Activated T-cell treated with anti-CD3 and anti-CD28 coated beads, Interleukin-2, amount 50 U/mL, for 1 hour (primary cell): Measurements from ENCODE around the gene NRG3.

Experiments used
- DNase-seq: peaks from one replicate; pipeline ENCODE4 v3.0.0-alpha.2; 2020

Gene NRG3

DNA sequence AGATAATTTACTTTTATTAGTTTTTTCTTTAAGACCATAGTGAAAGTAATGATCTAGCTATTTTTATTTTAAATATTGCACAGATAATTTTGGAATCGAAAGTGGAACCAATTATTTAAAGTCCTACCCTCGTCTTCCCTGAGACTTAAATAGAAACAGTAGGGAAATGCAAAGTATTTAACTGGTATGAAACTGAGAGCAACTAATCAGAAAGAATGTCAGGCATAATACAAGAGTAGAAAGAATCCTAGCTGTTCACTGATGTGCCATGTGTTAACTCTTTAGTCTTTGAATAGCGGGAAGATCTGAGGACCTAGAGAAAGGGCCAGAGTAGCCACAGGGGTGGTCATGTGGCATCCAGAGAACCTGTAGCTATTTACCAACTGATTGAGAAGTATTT lies 630.0 kb downstream of the NRG3 start:
- no peak for DNase-seq

DNA sequence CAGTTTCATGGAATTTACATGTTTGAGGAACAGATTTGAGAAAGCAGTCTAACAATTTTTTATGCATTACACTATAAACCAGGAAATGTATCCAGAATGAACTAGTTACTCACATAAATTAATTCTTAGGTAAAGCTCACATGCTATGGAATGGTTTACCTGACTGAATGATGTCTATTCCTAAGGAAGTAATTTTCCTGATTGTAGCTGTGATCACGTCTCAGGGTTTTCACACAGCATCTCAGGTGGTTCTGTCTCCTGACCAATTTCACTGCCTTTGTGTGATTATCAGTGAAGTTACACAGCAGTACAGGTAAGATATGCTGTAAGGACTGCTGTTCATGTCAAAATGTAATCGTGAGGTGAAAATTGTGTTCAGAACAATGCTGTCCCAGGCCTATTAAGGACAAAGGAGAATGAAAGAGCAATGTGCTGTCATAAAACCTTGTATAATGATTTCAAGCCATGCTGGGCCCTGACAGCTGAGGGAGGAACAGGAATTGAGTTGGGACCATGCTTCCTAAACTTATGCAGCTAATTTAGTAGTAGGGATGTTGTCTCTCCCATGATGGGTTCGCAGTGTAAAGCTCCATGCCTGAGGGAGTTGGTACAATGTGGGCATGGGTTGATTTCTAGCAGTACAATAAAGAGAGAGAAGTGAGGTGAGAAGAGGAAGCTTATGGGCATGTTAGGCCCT lies 631.8 kb downstream of the NRG3 start:
- DNase-seq, result no peak

DNA sequence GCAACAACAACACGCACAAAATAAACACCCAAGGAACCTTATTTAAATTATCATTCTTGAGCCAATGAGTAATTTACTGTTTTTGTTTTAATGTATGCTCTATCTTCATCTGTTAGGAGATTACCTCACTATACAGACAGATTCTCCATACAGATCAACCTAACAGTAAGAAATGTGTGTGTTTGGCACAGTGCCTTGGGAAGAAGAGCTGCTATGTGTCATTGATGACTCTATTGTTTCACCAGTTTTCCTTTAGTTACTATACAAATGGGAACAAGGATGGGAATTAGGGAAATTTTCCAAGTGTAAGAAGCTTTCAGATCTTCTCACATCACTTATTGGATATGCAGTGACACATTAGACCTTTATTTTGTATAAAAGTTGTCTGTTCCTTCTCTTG lies 640.3 kb downstream of the NRG3 start:
- DNase-seq, result no peak

GRCh38 chr10:82529062-82529461 lies 654.1 kb downstream of the NRG3 start:
- DNase-seq, result no peak

DNA sequence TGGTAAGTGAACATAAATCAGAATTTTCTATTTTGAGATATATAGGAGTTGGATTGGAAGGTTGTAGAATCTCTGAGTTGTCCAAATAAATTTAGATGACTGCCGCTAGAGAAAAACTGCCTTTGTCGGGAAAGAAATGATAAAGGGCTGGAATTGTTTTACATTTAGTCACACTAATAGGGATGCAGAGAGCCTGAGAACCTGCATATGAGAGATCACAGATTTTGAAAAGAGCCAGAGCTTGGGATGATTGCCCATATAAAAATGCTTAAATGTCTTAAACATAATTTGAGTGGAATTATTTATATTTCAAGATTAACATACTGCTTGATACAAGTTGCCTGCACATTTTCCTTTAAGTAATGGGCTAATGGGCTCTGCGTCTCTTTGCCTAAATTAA lies 660.5 kb downstream of the NRG3 start:
- DNase-seq, result no peak

DNA sequence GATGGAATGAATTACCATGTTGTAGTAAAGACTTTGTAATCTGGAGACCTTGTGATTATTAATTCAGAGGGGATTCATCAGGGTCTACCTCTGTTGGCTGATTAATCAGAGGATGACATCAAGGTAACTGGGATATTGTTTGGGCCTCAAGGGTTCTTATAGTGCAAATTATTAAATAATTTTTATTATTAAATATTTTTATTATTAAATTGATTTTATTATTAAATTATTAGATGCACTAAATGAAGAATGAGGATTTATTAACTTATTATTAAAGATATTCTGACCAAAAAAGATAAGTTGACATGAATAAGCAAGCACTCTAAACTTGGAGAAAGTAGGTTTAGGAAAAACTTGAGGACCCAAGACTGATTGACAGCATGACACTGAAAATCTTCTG lies 661.7 kb downstream of the NRG3 start:
- DNase-seq, result no peak

- no peak for DNase-seq
Observed at GRCh38 chr10:82538272-82538671, 663.3 kb downstream of the NRG3 start.

DNA sequence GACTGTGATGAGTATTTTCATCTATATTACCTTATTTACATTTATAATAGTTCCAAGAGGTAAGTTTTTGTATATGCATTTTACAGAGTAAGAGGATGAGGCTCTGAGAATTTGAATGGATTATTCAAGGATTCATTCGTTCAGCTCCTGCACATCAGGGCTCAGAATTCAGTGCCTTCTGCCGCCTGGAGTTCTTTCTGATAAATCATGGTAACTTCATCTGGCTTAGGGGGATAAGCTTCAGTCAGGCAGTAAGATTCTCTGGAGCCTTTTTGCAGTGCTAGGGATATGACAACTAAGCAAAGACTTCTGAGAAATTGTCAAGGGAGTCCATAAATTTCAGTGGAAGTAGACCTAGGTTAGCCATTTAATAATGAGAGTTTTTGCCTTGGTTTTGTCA lies 668.6 kb downstream of the NRG3 start:
- no peak for DNase-seq

DNA sequence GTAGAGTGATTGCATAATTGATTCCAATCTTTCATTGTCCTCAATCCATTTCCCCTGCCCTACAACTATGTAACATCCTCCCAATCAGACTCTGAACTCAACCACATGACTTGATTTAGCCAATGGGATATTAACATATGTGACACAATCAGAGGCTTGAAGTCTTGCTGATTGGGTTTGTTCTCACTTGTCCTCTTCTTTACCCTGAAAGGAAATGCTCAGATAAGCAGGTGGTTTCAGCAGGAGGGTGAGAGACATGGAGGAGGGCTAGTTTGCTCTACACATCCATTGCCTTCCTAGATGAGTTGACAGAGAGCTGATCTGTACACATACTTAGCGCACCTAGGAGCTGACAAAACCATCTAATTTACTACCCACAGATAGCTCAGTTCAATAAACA lies 669.4 kb downstream of the NRG3 start:
- DNase-seq, result no peak

DNA sequence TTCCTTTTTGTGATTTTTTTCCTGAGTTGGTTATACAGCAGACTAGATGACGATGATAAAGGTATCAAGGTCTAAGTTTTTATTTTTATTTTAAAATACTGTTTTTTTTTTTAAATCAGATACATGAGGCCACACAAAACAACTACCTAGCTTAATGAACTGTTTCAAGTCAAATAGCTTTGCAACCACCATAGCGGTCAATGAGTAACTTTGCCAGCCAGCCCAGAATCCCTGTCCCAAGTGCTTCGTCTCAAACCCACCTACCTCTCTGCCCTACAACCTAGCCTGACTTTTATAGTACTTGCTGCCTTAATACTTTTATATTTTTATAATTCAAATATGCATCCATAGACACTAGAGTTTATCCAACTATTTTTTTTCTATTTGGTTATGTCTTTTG lies 676.5 kb downstream of the NRG3 start:
- DNase-seq, result no peak

DNA sequence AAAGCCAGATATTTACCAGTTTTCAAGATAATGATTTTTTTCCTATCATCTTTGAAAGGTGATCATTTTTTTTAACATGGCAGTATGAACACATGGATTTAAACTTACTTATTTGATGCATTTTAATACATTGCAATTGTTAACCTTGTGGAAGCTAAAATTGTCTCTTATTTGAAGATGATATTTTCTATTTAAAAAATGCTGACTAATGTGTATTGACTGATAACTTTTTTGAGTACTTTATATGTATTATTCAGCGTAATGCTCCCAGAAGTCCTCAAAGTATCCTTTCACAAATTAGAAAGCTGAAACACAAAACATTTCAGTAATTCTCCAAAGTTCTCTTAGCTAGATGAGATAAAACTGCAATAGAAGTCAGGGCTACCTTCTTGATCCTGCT lies 677.3 kb downstream of the NRG3 start:
- DNase-seq, result no peak

- DNase-seq, result no peak
Observed at GRCh38 chr10:82554381-82554780, 679.4 kb downstream of the NRG3 start.

DNA sequence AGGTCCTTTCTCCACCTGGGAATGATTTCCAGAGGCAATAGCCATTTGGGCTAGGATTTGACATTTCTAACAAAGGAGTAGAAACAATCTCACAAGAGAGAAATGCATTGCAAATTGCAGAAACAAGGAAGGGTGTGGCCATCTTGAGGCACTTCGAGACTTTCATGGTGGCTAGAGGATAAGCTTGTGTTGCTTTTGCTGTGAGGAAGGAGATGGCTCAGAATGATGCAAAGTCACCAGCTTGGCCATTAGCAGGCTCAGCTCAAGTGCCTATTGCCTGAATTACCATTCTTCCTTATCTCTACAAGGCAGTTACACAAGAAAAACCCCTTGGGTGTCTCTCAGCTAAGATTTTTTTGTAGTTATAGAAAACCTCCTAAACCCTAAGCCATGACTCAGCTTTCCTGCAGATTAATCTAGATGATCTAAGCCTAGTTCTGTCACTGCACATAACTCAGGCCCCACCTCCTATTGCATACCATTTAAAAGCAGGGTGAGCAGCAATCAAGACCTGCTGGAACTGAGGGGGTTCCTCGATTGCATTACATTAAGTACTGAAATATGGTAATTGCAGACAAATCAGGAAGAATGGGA lies 683.1 kb downstream of the NRG3 start:
- no peak for DNase-seq

GRCh38 chr10:82564353-82565196 lies 689.6 kb downstream of the NRG3 start:
- DNase-seq, result no peak

- DNase-seq, result no peak
Observed at GRCh38 chr10:82565197-82565575, 690.2 kb downstream of the NRG3 start.

GRCh38 chr10:82572744-82573143 lies 697.8 kb downstream of the NRG3 start:
- DNase-seq, result no peak

GRCh38 chr10:82574081-82574480 lies 699.1 kb downstream of the NRG3 start:
- DNase-seq, result no peak

DNA sequence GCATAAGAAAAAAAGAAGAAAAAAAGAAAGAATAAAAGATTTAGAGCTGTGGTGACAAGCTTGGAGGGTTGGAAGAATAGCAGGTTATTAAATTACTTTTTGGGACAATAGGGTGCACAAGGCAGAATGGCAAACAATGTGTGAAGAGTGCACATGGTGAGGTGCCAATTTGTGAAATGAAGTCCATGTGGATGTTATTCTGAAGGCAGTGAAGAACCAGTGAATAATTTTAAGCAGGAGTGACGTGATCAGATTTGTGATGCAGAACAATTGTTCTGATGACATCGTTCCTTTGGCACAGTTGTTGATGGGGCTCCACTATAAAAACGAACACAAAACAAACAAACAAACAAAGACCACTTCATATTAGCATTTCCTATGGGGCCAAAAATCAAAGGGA lies 700.3 kb downstream of the NRG3 start:
- DNase-seq, result no peak

DNA sequence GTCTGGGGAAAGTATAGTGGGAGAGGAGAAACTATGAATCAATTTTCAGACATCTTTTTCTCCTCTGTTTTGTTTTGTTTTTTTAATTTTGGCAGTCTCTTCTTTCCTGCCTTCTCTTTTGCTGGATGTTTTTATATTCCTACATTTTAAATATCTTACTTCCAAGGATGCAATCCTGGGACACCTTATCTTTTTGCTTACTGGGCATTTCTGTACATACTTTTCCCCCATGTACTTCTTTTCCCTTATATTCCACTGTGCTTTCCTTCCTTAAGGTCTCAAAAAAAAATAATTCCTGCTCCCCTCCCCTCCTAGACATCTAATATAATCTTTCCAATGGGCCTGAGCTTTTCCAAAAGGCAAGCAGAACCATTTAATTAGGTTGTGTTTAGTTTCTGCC lies 701.1 kb downstream of the NRG3 start:
- no peak for DNase-seq

DNA sequence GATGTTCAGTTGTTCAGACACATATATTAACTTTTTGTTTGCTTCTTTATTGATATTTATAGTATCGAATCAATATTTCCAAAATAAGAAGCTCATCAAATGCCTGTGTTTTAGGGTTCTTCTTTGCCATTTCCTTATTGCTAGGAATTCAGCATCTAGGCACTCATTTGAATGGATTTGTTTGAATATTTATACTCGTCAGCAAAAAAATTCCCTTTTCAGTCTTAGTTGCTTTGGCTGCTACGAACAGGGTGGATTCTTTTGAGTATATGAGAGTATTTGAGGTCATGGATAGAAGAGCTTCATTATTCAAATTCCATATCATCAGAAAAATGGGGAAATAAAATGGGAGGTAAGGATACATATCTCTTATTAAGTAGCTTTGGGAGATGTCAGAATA lies 706.9 kb downstream of the NRG3 start:
- DNase-seq, result no peak

- DNase-seq, result no peak
Observed at GRCh38 chr10:82591421-82591820, 716.4 kb downstream of the NRG3 start.

- no peak for DNase-seq
Observed at GRCh38 chr10:82597840-82598239, 722.8 kb downstream of the NRG3 start.

- no peak for DNase-seq
Observed at GRCh38 chr10:82609845-82610244, 734.9 kb downstream of the NRG3 start.

DNA sequence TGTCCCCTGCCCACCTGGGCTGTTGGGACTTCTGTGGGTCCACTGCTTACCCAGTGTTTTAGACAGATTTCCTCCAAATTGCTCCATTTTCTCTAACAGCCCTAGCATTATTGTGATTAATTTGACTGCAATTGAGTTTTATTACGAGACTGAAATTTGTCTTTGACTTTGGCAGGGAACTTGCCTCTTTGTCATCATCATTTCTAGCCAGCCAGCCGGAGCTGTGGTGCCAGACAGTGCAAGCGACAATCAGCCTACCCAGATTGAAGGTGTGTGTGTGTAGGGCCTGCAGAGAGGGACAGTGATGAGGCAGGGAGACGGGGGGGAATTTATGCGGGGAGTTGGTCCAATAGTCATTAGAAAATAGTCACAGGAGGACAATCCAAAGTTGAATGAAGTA lies 743.0 kb downstream of the NRG3 start:
- no peak for DNase-seq
